ENCODE measurements around the gene SPARCL1.
"Not testable (repeated sequence)": the region's sequence is repeated elsewhere in the genome, so short reads cannot be mapped to it uniquely, and the experiment has no call there.

The SPARCL1 gene
- total RNA-seq: 0 to 0.06 (median 0) reads per million in 9 experiments

GRCh38 chr4:87529187-87529586 is at the start of gene SPARCL1:
SPARCL1 (minus strand) TSS chr4:87529376; CDS start chr4:87499574, 29,802 bp downstream.
- no peak for DNase-seq
- H3K4me3 Mint-ChIP-seq: no peak within 1 kb of the TSS
- H3K4me1 Mint-ChIP-seq (ENCODE audit: low read depth in 2 of 2): no peaks in the 10 kb centered on the region

DNA sequence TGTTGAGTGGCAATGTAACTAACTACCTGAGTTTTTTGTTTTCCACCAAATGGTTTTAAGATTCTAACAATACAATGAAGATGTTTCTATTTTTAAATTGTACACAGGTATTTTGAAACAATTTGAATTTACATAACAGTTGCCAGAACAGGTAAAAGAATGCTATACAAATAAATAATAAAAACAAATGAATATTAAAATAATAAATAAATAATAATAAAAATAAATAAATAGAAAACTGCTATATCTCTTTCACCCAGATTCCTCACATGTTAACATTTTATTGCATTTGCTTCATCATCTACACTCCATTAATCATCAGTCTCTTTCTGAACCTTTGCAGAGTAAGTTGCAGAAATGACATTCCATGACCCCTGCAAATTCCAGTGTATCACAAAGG is 46.8 kb upstream of the SPARCL1 start:
- ATAC-seq (replicated peaks) (no peak), DNase-seq (no peak)
- Mint-ChIP-seq H3K27ac (no peak overlapping the region), H3K36me3 (ENCODE audit: insufficient read depth) (no peaks in the 10 kb centered on the region), H3K27me3 (peaks cover 10 to 36% of the 10 kb centered on the region in 2 donors), H3K4me1 (ENCODE audit: low read depth in 2 of 2) (no peaks in the 10 kb centered on the region), H3K4me3 (no peak overlapping the region), H3K9me3 (no peaks in the 10 kb centered on the region)

More at GRCh38 chr4:87529187-87529586, at the start of gene SPARCL1:
- Mint-ChIP-seq H3K36me3 (ENCODE audit: insufficient read depth) (no peaks in the 10 kb centered on the region), H3K27ac (no peak within 1 kb of the TSS), H3K27me3 (no peaks in the 10 kb centered on the region), H3K9me3 (peaks cover 0 to 3% of the 10 kb centered on the region in 2 donors)
- ATAC-seq (replicated peaks): no peak

GRCh38 chr4:87575408-87575807 is 46.2 kb upstream of the SPARCL1 start:
- Mint-ChIP-seq H3K27me3 (peaks cover 14 to 41% of the 10 kb centered on the region in 2 donors), H3K9me3 (no peaks in the 10 kb centered on the region), H3K4me3 (no peak overlapping the region), H3K4me1 (ENCODE audit: low read depth in 2 of 2) (no peaks in the 10 kb centered on the region), H3K36me3 (ENCODE audit: insufficient read depth) (no peaks in the 10 kb centered on the region), H3K27ac (no peak overlapping the region)
- no peak for DNase-seq
- no peak for ATAC-seq (replicated peaks)

DNA sequence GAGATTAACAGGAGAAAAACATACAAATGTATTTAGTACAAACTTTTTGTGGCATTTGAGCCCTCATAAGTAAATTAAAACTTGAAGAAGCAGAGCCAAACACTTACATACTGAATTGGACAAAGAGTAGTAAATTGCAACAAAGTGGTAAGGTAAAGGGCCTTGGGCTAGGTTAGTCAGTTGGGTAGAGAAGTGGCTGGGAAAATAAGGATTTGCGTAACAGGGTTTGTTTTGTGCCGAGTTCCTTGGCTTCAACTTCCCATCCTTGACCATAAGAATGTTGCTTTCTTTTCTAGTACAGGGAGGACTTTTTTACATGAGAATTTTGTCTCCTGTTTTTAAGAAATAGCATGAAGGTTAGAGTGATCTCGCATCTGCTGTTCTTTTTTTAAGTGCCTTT is 45.8 kb upstream of the SPARCL1 start:
- Mint-ChIP-seq H3K4me3 (no peak overlapping the region), H3K4me1 (ENCODE audit: low read depth in 2 of 2) (no peaks in the 10 kb centered on the region)

GRCh38 chr4:87574376-87574775 is 45.2 kb upstream of the SPARCL1 start:
- not testable (repeated sequence) for DNase-seq; H3K9me3 Mint-ChIP-seq; H3K36me3 Mint-ChIP-seq (ENCODE audit: insufficient read depth); ATAC-seq (replicated peaks); H3K4me3 Mint-ChIP-seq; H3K4me1 Mint-ChIP-seq (ENCODE audit: low read depth in 2 of 2); H3K27ac Mint-ChIP-seq
- H3K27me3 Mint-ChIP-seq: peaks cover 14 to 35% of the 10 kb centered on the region in 2 donors

More for the DNA sequence above, 45.8 kb upstream of the SPARCL1 start:
- Mint-ChIP-seq H3K9me3 (no peaks in the 10 kb centered on the region), H3K27me3 (peaks cover 14 to 38% of the 10 kb centered on the region in 2 donors), H3K36me3 (ENCODE audit: insufficient read depth) (no peaks in the 10 kb centered on the region), H3K27ac (no peak overlapping the region)
- DNase-seq: no peak
- no peak for ATAC-seq (replicated peaks)

- no peak for ATAC-seq (replicated peaks)
These were observed 41.2 kb upstream of the SPARCL1 start for GRCh38 chr4:87570290-87570805.

DNA sequence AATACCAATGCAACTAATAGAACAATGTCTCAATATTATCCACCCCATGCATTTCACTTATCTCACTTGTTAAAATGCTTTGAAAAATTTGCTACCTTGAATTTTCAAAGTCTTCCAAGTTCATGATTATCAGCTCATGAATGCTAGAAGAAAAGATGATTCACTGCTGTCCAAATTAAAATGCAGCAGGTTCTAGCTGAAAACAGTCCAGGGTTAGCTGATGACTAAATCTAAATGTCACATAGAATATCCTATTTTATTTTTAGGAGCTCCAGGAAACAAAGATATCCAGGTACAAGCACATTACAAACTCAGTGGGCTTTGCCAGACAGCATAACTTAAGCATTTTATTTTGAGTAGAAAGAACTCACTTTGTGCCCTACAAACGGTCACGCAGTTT is 38.0 kb upstream of the SPARCL1 start:
- H3K4me1 Mint-ChIP-seq (ENCODE audit: low read depth in 2 of 2): no peaks in the 10 kb centered on the region
- H3K4me3 Mint-ChIP-seq: no peak overlapping the region
- no peak for ATAC-seq (replicated peaks)
- no peaks in the 10 kb centered on the region for H3K9me3 Mint-ChIP-seq
- no peak for DNase-seq
- H3K36me3 Mint-ChIP-seq (ENCODE audit: insufficient read depth): no peaks in the 10 kb centered on the region
- no peak overlapping the region for H3K27ac Mint-ChIP-seq
- H3K27me3 Mint-ChIP-seq: peaks cover 23 to 35% of the 10 kb centered on the region in 2 donors

More at GRCh38 chr4:87570290-87570805, 41.2 kb upstream of the SPARCL1 start:
- H3K27me3 Mint-ChIP-seq: peaks cover 28 to 54% of the 10 kb centered on the region in 2 donors
- no peaks in the 10 kb centered on the region for H3K4me1 Mint-ChIP-seq (ENCODE audit: low read depth in 2 of 2)
- H3K9me3 Mint-ChIP-seq: no peaks in the 10 kb centered on the region
- H3K27ac Mint-ChIP-seq: no peak overlapping the region
- H3K36me3 Mint-ChIP-seq (ENCODE audit: insufficient read depth): no peaks in the 10 kb centered on the region
- DNase-seq: no peak
- H3K4me3 Mint-ChIP-seq: no peak overlapping the region

- ATAC-seq (replicated peaks) (no peak), DNase-seq (no peak)
- Mint-ChIP-seq H3K27ac (no peak overlapping the region), H3K27me3 (peaks cover 18 to 28% of the 10 kb centered on the region in 2 donors), H3K9me3 (no peaks in the 10 kb centered on the region), H3K4me3 (no peak overlapping the region), H3K4me1 (ENCODE audit: low read depth in 2 of 2) (no peaks in the 10 kb centered on the region), H3K36me3 (ENCODE audit: insufficient read depth) (no peaks in the 10 kb centered on the region)
These were observed 37.1 kb upstream of the SPARCL1 start for GRCh38 chr4:87566276-87566675.

DNA sequence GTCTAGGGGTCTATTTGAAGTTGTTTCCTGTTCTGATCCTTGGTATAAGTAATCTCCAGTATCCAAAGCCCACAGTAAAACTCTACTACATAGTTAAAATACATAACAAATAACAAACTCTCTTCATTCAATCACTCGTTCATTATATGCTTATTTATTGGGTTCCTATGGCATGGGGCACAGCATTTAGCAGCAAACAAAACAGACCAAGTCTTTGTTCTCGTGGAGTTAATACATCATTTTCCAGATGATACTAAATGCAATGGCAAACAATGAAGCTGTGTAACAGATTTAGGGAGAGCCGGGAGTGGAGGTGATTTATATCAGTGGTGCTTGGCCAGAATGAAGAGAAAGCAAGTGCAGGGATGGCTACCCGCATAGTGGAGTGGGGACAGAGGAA is 36.6 kb upstream of the SPARCL1 start:
- ATAC-seq (replicated peaks) (no peak), DNase-seq (no peak)
- no peaks in the 10 kb centered on the region for H3K9me3 Mint-ChIP-seq
- H3K36me3 Mint-ChIP-seq (ENCODE audit: insufficient read depth): no peaks in the 10 kb centered on the region
- no peaks in the 10 kb centered on the region for H3K4me1 Mint-ChIP-seq (ENCODE audit: low read depth in 2 of 2)
- H3K4me3 Mint-ChIP-seq: no peak overlapping the region
- peaks cover 15 to 22% of the 10 kb centered on the region in 2 donors for H3K27me3 Mint-ChIP-seq
- H3K27ac Mint-ChIP-seq: no peak overlapping the region

- peaks cover 3 to 6% of the 10 kb centered on the region in 2 donors for H3K4me1 Mint-ChIP-seq (ENCODE audit: low read depth in 2 of 2)
- DNase-seq (no peak), ATAC-seq (replicated peaks) (no peak)
- H3K4me3 Mint-ChIP-seq: no peak overlapping the region
- peaks cover 3 to 4% of the 10 kb centered on the region in 2 donors for H3K27me3 Mint-ChIP-seq
- no peak overlapping the region for H3K27ac Mint-ChIP-seq
- H3K9me3 Mint-ChIP-seq: no peaks in the 10 kb centered on the region
- H3K36me3 Mint-ChIP-seq (ENCODE audit: insufficient read depth): no peaks in the 10 kb centered on the region
These were observed 31.6 kb upstream of the SPARCL1 start for GRCh38 chr4:87560802-87561201.

DNA sequence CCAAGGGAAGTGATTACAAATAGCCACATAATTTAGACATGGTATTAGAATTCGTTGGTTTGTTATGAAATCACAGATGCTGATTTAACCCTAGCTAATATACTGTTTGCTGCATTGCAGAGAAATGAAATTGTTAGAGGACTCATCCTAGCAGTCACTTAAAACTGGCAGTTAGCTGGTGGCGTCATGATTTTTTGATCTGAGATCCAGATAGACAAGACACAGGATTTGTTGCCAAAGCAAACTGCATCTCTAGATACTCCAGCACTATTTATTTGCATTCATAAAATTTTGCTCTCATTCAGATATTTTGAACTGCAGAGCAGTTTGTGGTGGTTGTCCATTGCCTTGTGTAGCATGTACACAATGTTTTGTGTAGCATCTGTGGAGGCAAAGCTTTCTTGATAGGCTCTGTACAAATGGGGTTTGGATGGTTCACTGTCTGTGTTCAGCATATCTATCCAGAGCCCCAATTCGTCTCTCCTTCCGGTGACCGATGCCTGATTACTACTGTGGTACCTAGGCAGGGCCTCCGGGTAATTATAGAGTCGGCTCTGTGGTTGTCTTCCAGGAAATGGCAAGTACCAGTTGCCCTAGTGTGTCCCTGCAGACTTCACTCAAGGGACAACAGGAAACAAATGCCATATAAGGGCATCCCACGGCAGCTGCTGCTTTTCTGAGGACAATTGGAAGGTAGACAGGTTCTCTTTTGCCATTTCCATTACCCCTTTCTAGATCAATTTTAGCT is 30.1 kb upstream of the SPARCL1 start:
- peaks cover 3 to 6% of the 10 kb centered on the region in 2 donors for H3K4me1 Mint-ChIP-seq (ENCODE audit: low read depth in 2 of 2)
- H3K27ac Mint-ChIP-seq: no peak overlapping the region
- peak; percentile 97 for ATAC-seq (replicated peaks)
- peak overlapping the region; percentile 29 to 51 for H3K4me3 Mint-ChIP-seq
- no peaks in the 10 kb centered on the region for H3K27me3 Mint-ChIP-seq
- DNase-seq: peak; percentile 14 to 20 (median 16)
- H3K36me3 Mint-ChIP-seq (ENCODE audit: insufficient read depth): no peaks in the 10 kb centered on the region
- H3K9me3 Mint-ChIP-seq: no peaks in the 10 kb centered on the region

DNA sequence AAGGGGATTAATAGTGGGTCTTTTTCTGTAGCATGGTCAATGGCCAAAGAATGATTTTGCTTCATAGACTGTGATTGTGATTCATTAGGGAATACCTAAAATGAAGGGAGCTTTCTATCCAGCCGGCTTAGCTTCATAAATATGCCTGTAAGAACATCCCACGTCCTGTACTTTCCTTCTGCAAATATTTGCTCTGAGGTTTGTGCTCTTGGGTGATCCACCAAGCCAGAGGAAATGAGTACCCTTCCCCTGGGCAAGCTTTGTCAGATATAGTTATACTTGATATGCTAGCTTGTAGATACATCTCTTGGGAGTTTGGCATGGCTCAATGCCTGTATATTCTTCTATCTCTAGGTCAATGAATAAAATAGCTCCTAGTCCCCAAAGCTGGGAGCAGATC is 28.2 kb upstream of the SPARCL1 start:
- peaks cover 0 to 6% of the 10 kb centered on the region in 2 donors for H3K27me3 Mint-ChIP-seq
- no peak overlapping the region for H3K27ac Mint-ChIP-seq
- H3K9me3 Mint-ChIP-seq: no peaks in the 10 kb centered on the region
- DNase-seq (no peak), ATAC-seq (replicated peaks) (no peak)
- H3K4me3 Mint-ChIP-seq: no peak overlapping the region
- no peaks in the 10 kb centered on the region for H3K36me3 Mint-ChIP-seq (ENCODE audit: insufficient read depth)
- H3K4me1 Mint-ChIP-seq (ENCODE audit: low read depth in 2 of 2): peaks cover 3 to 6% of the 10 kb centered on the region in 2 donors

GRCh38 chr4:87555773-87556619 is 26.8 kb upstream of the SPARCL1 start:
- peaks cover 3 to 6% of the 10 kb centered on the region in 2 donors for H3K4me1 Mint-ChIP-seq (ENCODE audit: low read depth in 2 of 2)
- ATAC-seq (replicated peaks) (no peak), DNase-seq (no peak)
- H3K4me3 Mint-ChIP-seq: no peak overlapping the region
- H3K36me3 Mint-ChIP-seq (ENCODE audit: insufficient read depth): no peaks in the 10 kb centered on the region
- peaks cover 0 to 11% of the 10 kb centered on the region in 2 donors for H3K27me3 Mint-ChIP-seq
- H3K27ac Mint-ChIP-seq: no peak overlapping the region
- no peaks in the 10 kb centered on the region for H3K9me3 Mint-ChIP-seq

All from effector memory CD8-positive, alpha-beta T cell (primary cell).